Right lobe of liver (tissue), 6 donors: ENCODE measurements around the gene LYG1. TPM values are rescaled to one million over a fixed set of nuclear protein-coding genes. Genes with fewer than 3 reads are reported as not detected.
"Not testable (repeated sequence)": the region's sequence is repeated elsewhere in the genome, so short reads cannot be mapped to it uniquely, and the experiment has no call there.

Source experiments
- ATAC-seq, 4 donors: fragments of 200-7000 bp; cut with Tn5 transposase; one replicate each; pipeline ENCODE4 v1.9.1; 2020; ENCODE audit warnings: mild to moderate bottlenecking in 4 of 4, moderate library complexity in 4 of 4
- DNase-seq, 3 donors: peaks; one replicate each; pipeline ENCODE4 v3.0.0-alpha.2; 2020
- H3K27ac ChIP-seq, 3 donors: fragments of 200-600 bp; one replicate each; pipeline ENCODE4 v1.8.0; 2022
- H3K27me3 ChIP-seq, 2 donors: fragments of 200-600 bp; one replicate each; pipeline ENCODE4 v1.8.0; 2022
- H3K36me3 ChIP-seq, 4 donors: fragments of 200-600 bp; sonication (generic) in 1 of 4; one replicate each; pipeline versions ENCODE4 v1.5.1 to v1.8.0; 2017 to 2022; ENCODE audit warnings: control low read depth in 1 of 4
- H3K4me1 ChIP-seq, 4 donors: fragments of 200-600 bp; sonication (generic) in 1 of 4; one replicate each; pipeline versions ENCODE4 v1.5.1 to v1.8.0; 2017 to 2022; ENCODE audit warnings: control low read depth in 1 of 4
- H3K4me3 ChIP-seq, 3 donors: fragments of 200-600 bp; one replicate each; pipeline ENCODE4 v1.8.0; 2022
- H3K9me3 ChIP-seq, 4 donors: fragments of 200-600 bp; sonication (generic) in 1 of 4; one replicate each; pipeline versions ENCODE4 v1.5.1 to v1.8.0; 2017 to 2022; ENCODE audit warnings: control low read depth in 1 of 4
- POLR2A ChIP-seq: fragments of 450-650 bp; IDR thresholded peaks from one replicate; pipeline ENCODE4 v1.6.1; 2017; ENCODE audit warnings: antibody characterized with exemption, mild to moderate bottlenecking
- whole genome bisulfite sequencing: methylation state at CpG from one replicate; pipeline ENCODE4 v1.1.6; 2018; ENCODE audit warnings: low coverage, low lambda C conversion rate; ENCODE audit not compliant: insufficient coverage; ENCODE audit errors: missing lambda C conversion rate; 5-methylcytosine and 5-hydroxymethylcytosine counted together
- intact Hi-C, 2 donors: fragments of 100-400 bp; cut with DNase I; formaldehyde crosslinking; loops; one replicate each; pipeline versions ENCODE4 v1.11.2 to v1.14.1; 2022
- total RNA-seq, 6 experiments: library from RNA; depleted of rRNA in 2 of 6; stranded (reverse); fragments of >200 nt in 2 of 6; fragmentation: NEBNext Ultra II Directional in 3 of 6; extraction: Animal tissue kit (Norgen Biotek cat#: 25700) in 3 of 6; gene quantifications; one replicate each; pipeline versions ENCODE4 v1.1.0 to v1.2.4, GENCODE V29; 2016 to 2023
- TF ChIP-seq, protein P1 (sequence below), 4 donors: fragments of 200-600 bp in 3 of 4; fragments of 450-650 bp in 1 of 4; IDR thresholded peaks; one replicate each; pipeline versions ENCODE4 v1.5.1 to v1.8.0; 2016 to 2022; ENCODE audit warnings: antibody characterized with exemption in 4 of 4, mild to moderate bottlenecking in 2 of 4
- donor health status: DM: no; HTN: yes; CAD: no.
- donor health status: DM: no; HTN: no; CAD: no.
- donor health status: DM: no; HTN: no; CAD: no.
- donor health status: DM: no; HTN: yes; CAD: no.
- donor health status: DM: no; HTN: yes; CAD: no.

The LYG1 gene
- total RNA-seq, 6 experiments from 2014 or later = 0.25 to 1.00 (median 0.64) TPM; not detected in 1

DNA sequence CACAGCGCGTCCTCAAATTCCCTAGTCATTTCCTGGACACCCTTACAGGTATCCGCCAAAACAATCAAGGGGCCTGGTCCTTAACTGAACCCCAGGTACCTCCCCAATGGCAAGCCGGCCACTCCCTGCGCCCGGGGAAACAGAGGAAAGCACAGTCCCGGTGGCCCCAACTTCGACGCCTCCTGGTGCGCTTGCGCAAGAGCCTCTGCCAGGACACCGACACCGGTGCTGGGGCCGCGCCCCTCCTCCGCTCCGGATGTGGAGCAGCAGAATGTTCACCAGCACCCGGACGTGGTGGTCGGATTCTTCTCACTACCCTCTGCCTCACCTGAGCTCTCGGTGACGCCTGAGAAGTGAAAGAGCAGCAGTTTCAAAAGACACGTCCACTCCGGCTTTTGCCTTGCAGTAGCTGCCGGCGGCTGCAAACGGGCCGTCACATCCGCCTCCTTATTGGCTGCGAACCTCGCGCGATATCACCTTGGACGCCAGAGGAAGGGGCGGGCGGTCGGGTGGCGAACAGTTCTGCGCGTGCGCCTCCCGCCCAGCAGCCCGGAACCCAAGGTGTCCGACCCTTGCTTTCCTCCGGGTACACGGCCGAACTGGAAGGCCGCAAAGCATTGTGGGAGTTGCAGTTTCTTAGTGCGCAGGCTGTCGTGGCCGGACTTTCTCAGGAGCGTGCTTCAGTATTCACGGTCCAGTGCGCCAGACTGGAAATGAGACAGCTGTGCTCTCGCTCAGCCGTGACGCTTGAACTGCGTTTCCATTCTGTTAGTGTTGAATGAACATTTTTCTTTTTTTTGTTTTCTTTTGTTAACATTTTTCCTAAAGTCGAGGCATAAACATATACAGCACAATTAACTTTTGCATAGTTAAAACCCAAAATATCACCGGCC lies 35.2 kb upstream of the LYG1 start, which contains the start of gene TXNDC9:
Gene TXNDC9 (minus strand): TSS at position 423 of the 893 bp plus-strand sequence. CDS start 3,123 bp downstream, outside the sequence.
- peak; percentile 67 for TF ChIP-seq POLR2A
- TF ChIP-seq, protein P1, sequence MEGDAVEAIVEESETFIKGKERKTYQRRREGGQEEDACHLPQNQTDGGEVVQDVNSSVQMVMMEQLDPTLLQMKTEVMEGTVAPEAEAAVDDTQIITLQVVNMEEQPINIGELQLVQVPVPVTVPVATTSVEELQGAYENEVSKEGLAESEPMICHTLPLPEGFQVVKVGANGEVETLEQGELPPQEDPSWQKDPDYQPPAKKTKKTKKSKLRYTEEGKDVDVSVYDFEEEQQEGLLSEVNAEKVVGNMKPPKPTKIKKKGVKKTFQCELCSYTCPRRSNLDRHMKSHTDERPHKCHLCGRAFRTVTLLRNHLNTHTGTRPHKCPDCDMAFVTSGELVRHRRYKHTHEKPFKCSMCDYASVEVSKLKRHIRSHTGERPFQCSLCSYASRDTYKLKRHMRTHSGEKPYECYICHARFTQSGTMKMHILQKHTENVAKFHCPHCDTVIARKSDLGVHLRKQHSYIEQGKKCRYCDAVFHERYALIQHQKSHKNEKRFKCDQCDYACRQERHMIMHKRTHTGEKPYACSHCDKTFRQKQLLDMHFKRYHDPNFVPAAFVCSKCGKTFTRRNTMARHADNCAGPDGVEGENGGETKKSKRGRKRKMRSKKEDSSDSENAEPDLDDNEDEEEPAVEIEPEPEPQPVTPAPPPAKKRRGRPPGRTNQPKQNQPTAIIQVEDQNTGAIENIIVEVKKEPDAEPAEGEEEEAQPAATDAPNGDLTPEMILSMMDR (IDR thresholded peaks at IDR 0.05) = no peak
- peak; percentile 88 to 92 (median 90) for ATAC-seq
- H3K27ac ChIP-seq = peak within 1 kb of the TSS; percentile 74 to 82 (median 78)
- no peaks in the 10 kb centered on the region for H3K27me3 ChIP-seq
- DNase-seq = peak; percentile 97 to 99 (median 99)
- intact Hi-C loops = no loop called here
- WGBS = under 1% methylated on average over 26 of the region's 60 CpGs
- peaks cover 0 to 16% (median 2%) of the 10 kb centered on the region in 4 donors for H3K36me3 ChIP-seq
- H3K4me3 ChIP-seq = peak within 1 kb of the TSS; percentile 76 to 96 (median 90)
- peaks cover 0 to 31% (median 12%) of the 10 kb centered on the region in 4 donors for H3K4me1 ChIP-seq
- no peaks in the 10 kb centered on the region for H3K9me3 ChIP-seq

DNA sequence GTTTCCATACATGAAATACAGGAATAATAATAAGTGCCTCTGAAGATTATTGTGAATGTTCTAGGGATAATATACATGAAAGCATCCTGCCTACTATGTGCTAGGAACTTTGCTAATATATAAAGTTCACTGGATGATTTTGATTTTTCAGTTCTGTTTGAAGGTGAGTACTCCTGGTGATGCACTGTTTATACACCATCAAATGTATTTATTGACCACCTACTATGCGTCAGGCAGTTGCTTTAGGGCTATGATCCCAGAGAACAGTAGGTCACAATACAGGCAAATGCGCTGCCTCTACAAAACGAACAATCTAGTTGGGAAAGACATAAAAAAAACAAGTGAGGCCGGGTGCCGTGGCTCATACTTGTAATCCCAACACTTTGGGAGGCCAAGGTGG lies 24.4 kb upstream of the LYG1 start:
- Histone ChIP-seq H3K4me1 (no peaks in the 10 kb centered on the region), H3K4me3 (no peak overlapping the region), H3K27me3 (no peaks in the 10 kb centered on the region), H3K27ac (no peak overlapping the region), H3K36me3 (peaks cover 8 to 83% (median 35%) of the 10 kb centered on the region in 4 donors), H3K9me3 (no peaks in the 10 kb centered on the region)
- no peak for TF ChIP-seq POLR2A
- TF ChIP-seq, protein P1 (IDR thresholded peaks at IDR 0.05) = no peak
- DNase-seq (no peak), ATAC-seq (no peak)
- intact Hi-C loops = loop anchor here in 1 of 2 donors (10.0 kb wide), 1 partner anchor 169 kb away; the partner anchor contains the start of gene REV1
- WGBS = 88% methylated on average over 5 of the region's 5 CpGs

DNA sequence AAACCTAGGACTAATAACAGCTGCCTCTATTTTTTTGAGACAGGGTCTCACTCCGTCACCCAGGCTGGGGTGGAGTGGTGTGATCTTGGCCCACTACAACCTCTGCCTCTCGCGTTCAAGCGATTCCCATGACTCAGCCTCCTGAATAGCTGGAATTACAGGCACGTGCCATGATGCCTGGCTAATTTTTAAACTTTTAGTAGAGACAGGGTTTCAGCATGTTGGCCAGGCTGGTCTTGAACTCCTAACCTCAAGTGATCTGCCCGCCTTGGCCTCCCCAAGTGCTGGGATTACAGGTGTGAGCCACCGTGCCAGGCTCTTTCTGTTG lies 16.8 kb upstream of the LYG1 start:
- DNase-seq, H3K4me1 ChIP-seq, ATAC-seq, H3K9me3 ChIP-seq, intact Hi-C loops, H3K4me3 ChIP-seq, H3K27ac ChIP-seq, H3K27me3 ChIP-seq: not testable (repeated sequence)
- peaks cover 0 to 36% (median 17%) of the 10 kb centered on the region in 4 donors for H3K36me3 ChIP-seq
- 95% methylated on average over 5 of the region's 7 CpGs for WGBS

DNA sequence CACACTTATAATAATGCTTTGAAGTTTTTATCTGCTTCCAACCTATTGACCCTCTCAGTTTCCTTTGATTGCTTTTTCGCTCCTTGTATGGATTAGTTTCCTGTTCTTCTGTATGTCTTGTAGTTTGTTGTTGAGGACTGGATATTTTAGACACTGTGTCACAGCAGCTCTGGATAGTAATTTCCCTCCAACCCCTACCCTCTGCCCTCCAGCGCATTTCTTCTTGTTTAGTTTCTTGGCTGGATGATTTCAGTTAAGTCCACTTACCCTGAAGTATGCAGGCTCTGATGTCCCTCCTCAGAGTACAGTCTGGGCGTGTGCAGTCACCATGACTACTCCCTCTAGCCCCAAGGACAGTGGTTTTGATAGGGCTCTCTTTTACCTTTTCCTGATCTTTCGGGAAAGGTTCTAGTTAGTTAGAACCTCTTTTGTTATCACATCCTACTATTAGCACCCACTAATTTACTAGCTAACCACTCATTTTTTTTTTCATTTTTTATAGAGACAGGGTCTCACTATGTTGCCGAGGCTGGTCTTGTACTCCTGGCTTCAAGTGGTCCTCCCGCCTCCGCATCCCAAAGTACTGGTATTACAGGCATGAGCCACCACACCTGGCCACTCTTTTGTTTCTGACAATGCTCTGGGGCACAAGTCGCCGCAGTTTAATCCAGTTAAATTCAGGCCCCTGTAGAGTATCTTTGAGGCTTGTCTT lies 16.3 kb upstream of the LYG1 start:
- TF ChIP-seq, protein P1 (IDR thresholded peaks at IDR 0.05) = no peak
- TF ChIP-seq POLR2A = no peak
- no peak for DNase-seq
- Histone ChIP-seq H3K4me3 (no peak overlapping the region), H3K27ac (no peak overlapping the region), H3K36me3 (peaks cover 0 to 31% (median 17%) of the 10 kb centered on the region in 4 donors), H3K9me3 (peaks cover 0 to 2% (median 0%) of the 10 kb centered on the region in 4 donors), H3K4me1 (no peaks in the 10 kb centered on the region), H3K27me3 (no peaks in the 10 kb centered on the region)
- intact Hi-C loops = no loop called here
- ATAC-seq = no peak
- 90% methylated on average over 8 of the region's 9 CpGs for WGBS
